Measurements from ENCODE around the gene P2RY10. TPM values are rescaled to one million over a fixed set of nuclear protein-coding genes. Genes with fewer than 3 reads are reported as not detected.

The P2RY10 gene, protein sequence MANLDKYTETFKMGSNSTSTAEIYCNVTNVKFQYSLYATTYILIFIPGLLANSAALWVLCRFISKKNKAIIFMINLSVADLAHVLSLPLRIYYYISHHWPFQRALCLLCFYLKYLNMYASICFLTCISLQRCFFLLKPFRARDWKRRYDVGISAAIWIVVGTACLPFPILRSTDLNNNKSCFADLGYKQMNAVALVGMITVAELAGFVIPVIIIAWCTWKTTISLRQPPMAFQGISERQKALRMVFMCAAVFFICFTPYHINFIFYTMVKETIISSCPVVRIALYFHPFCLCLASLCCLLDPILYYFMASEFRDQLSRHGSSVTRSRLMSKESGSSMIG
- total RNA-seq, result not detected
- long read RNA-seq, result 0 reads

DNA sequence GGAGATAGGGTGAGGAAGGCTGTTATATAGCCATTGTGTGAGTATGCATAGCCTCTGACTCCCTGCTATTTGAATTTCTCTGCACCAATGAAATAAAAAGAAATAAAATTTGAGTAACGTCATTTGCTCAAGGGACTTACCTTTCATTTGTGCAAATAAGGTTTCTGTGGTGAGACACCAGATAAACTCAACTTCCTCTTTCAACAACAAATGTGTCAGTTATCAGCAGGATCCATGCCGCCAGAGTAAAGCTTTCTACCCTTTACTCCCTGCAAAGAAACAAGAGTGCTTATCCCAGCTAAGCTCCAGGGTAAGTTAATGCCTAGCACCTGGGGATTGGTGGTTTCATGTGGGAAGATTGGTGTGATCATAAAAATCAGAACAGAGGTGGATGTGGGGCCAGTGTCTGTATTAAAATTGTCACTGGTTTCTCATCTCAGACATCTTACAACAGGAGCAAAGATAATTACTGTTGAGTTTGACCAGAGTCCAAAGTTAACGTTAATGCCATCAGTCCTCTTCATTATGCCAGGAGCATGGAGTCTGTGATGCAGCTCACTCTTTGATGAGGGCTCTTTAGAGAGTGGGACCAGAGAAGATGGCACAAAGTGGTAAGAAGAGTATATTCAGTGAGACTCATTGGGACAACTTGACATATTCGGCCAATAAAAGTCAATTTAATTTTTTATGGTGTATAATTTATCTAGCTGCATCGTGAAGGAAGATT lies at the start of gene P2RY10:
Gene P2RY10, plus strand, starts transcription at position 206 of the 727 bp plus-strand sequence. CDS start 15,130 bp downstream, outside the sequence.
- ATAC-seq (no peak), DNase-seq (ENCODE audit: missing footprints) (no peak)
- intact Hi-C loops (cut with DNase I), result no loop called here

DNA sequence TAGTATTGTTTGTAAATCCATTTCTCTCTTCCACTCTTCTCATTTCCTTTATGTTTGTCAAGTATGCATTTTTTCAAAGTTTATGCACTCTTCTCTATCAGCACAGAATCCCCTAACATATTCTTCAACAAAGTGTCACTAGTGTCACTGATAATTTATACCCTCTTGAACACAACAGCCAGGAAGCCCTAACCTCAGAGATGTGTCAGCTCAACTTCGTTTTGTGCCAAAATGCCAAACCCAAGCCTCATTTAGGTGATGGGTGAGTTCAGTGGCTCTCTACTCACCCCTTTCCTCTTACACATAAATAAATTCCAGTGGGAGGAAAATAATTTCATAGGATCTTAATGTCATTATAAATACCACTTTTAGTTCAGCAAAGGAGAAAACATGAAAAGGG lies 22.4 kb upstream of the P2RY10 start:
- intact Hi-C loops (cut with DNase I), result no loop called here

GRCh38 chrX:78923198-78924015 lies 21.8 kb upstream of the P2RY10 start:
- ATAC-seq, result no peak
- no peak for DNase-seq (ENCODE audit: missing footprints)

More for the DNA sequence above, 22.4 kb upstream of the P2RY10 start:
- no peak for ATAC-seq
- no peak for DNase-seq (ENCODE audit: missing footprints)

DNA sequence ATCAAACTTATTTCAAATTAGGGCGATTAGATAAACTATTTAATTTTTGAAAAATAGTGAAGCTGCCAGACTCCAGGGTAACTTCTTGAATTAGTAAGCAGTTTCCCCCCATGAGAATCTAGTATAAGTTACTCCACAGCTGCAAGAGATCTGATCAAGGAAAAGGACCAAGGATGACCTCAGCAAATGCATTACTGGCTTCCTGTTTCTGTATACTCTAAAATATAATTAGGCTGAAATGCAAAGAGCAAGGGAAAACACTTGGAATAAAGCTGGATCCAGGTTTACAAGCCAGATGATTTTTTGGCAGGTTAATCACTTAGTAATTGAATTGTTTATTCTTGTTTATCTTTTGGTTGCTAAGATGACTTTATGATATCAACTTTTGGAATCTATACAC lies 13.4 kb upstream of the P2RY10 start:
- intact Hi-C loops (cut with DNase I), result no loop called here
- DNase-seq (ENCODE audit: missing footprints) (no peak), ATAC-seq (no peak)

More at GRCh38 chrX:78923198-78924015, 21.8 kb upstream of the P2RY10 start:
- intact Hi-C loops (cut with DNase I), result no loop called here

- DNase-seq (ENCODE audit: missing footprints) (no peak), ATAC-seq (no peak)
- intact Hi-C loops (cut with DNase I), result no loop called here
These were observed 10.3 kb upstream of the P2RY10 start for GRCh38 chrX:78934866-78935265.

GRCh38 chrX:78944351-78944750 lies 840 bp upstream of the P2RY10 start:
- no peak for ATAC-seq
- intact Hi-C loops (cut with DNase I), result no loop called here
- no peak for DNase-seq (ENCODE audit: missing footprints)

DNA sequence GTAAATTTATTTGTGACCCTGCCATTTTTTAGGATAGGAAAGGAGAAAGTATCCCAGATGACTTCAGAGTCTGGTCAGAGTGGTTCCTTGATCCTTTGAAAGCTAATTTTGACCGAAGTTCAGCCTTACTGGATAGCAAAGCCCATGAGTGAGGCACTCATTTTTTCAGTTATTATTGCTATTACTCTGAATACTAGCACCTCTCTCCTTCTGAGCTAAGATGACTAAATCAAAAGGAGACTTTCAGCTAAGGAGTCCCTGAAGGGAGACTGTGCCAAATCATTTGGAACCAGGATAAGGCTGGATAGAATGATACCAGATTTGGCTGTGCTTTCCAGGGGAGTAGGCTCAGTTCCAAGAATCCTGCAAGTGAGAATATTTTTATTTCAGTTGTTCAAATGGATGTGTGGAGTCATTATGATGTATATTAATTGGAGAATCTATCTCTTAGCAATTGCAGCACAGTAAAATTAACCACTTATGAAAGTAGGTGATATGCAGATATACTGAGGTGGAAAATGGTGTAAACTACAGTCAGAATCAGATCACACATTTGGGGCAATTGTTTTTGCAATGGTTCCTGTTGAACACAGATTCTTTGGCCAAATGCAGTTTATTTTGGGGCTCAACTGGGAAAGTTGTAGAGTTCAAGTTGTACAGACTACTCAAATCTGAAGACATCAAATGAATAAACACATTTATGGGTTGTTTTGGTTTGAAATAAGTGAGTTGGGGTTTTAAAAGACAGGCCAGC lies 1.2 kb downstream of the P2RY10 start:
- DNase-seq (ENCODE audit: missing footprints) (no peak), ATAC-seq (no peak)
- intact Hi-C loops (cut with DNase I), result no loop called here

DNA sequence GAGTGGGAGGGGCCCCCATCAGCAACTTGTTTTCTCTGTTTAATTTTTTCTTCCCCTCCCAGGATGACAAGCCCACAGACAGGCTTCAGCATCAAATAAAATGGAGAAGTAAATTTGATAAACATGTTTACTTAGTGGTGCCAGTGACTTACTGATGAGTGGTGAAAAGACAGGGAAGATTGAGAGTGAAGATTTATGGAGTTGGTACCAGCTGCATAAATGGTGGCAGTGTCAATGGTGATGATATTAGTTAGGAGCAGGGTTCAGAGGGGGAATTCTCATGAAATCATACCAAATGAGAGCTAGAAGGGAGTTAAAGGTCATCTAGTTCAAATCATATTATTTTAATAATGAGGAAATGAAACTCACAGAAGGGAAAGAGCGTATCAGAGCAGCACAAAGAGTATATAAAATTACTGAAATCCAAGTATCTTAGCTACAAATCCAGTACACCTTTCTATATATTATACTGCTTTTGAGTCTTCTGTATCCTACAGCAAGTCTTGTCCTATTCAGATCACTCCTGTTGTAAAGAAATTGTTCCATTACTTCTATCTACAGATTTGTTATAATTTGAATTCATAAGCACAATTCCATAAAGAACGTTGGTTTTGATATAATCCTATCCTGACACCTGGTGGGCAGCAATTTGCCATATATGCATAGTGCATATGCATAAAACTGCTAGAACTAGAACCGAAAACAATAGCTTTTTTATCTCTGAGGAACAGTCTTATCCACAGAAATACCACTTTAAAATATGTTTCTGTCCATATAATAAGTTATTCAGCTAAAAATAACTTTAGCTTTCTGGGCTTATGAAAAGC lies 5.0 kb downstream of the P2RY10 start:
- intact Hi-C loops (cut with DNase I), result no loop called here
- no peak for DNase-seq (ENCODE audit: missing footprints)
- no peak for ATAC-seq

GRCh38 chrX:78957049-78957767 lies 12.0 kb downstream of the P2RY10 start:
- intact Hi-C loops (cut with DNase I), result no loop called here
- ATAC-seq, result no peak

GRCh38 chrX:78957768-78958130 lies 12.6 kb downstream of the P2RY10 start:
- intact Hi-C loops (cut with DNase I), result no loop called here
- ATAC-seq, result no peak
- DNase-seq (ENCODE audit: missing footprints), result no peak

More at GRCh38 chrX:78957049-78957767, 12.0 kb downstream of the P2RY10 start:
- no peak for DNase-seq (ENCODE audit: missing footprints)

GRCh38 chrX:78958419-78959116 lies 13.4 kb downstream of the P2RY10 start:
- ATAC-seq (no peak), DNase-seq (ENCODE audit: missing footprints) (no peak)
- intact Hi-C loops (cut with DNase I), result no loop called here

- DNase-seq (ENCODE audit: missing footprints), result no peak
- ATAC-seq, result no peak
- intact Hi-C loops (cut with DNase I), result no loop called here
These were observed 15.7 kb downstream of the P2RY10 start for GRCh38 chrX:78960888-78961287.

- no peak for DNase-seq (ENCODE audit: missing footprints)
- ATAC-seq, result no peak
- intact Hi-C loops (cut with DNase I), result no loop called here
These were observed 19.4 kb downstream of the P2RY10 start for GRCh38 chrX:78964598-78964997.

GRCh38 chrX:78979789-78980464 lies 34.7 kb downstream of the P2RY10 start:
- intact Hi-C loops (cut with DNase I), result no loop called here
- ATAC-seq (no peak), DNase-seq (ENCODE audit: missing footprints) (no peak)

DNA sequence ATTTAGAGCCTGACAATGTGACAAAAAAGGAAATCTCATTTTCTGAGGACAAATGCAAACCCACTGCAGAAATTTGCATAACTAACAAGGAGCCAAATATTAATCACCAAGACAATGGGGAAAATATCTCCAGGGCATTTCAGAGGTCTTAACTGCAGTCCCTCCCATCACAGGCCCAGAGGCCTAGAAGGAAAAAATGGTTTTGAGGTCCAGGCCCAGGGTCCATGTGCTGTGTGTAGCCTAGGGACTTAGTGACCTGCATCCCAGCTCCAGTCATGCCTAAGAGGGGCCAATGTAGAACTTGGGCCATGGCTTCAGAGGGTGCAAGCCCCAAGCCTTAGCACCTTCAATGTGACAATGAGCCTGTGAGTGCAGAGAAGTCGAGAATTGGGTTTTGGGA lies 44.2 kb downstream of the P2RY10 start:
- intact Hi-C loops (cut with DNase I), result no loop called here
- no peak for ATAC-seq
- no peak for DNase-seq (ENCODE audit: missing footprints)

GRCh38 chrX:78997870-78998558 lies 52.8 kb downstream of the P2RY10 start:
- DNase-seq (ENCODE audit: missing footprints), result peak; percentile 50
- intact Hi-C loops (cut with DNase I), result no loop called here
- no peak for ATAC-seq

Measured in Right ventricle myocardium inferior (tissue), 1 donor.